HUES64 (cell line): Measurements from ENCODE around the gene ENPEP.

Experiments
- H3K27ac ChIP-seq: 2 replicates; pipeline ENCODE4 v1.7.0; 2013; ENCODE audit warnings: low read depth, low read length, inconsistent platforms
- H3K27me3 ChIP-seq: 2 replicates; pipeline ENCODE4 v1.6.1; 2013; ENCODE audit warnings: mild to moderate bottlenecking, low read length; ENCODE audit not compliant: insufficient read depth
- H3K36me3 ChIP-seq: 2 replicates; pipeline ENCODE4 v1.6.1; 2013; ENCODE audit warnings: mild to moderate bottlenecking, low read length; ENCODE audit not compliant: insufficient read depth
- H3K4me1 ChIP-seq: 2 replicates; pipeline ENCODE4 v1.6.1; 2013; ENCODE audit warnings: mild to moderate bottlenecking, low read length, moderate library complexity; ENCODE audit not compliant: insufficient read depth
- H3K4me3 ChIP-seq: 2 replicates; pipeline ENCODE4 v1.5.1; 2013; ENCODE audit warnings: mild to moderate bottlenecking, low read length, moderate library complexity
- H3K9ac ChIP-seq: 2 replicates; pipeline ENCODE4 v1.6.1; 2013; ENCODE audit warnings: mild to moderate bottlenecking, low read depth, low read length
- H3K9me3 ChIP-seq: 2 replicates; pipeline ENCODE4 v1.6.1; 2013; ENCODE audit warnings: low read depth, low read length; ENCODE audit not compliant: insufficient read depth
- WGBS: fragments of 150-250, 120-280 bp; methylation state at CpG from one replicate; pipeline ENCODE4 v1.1.7; 2013; ENCODE audit warnings: missing lambda C conversion rate; 5-methylcytosine and 5-hydroxymethylcytosine counted together

The ENPEP gene

DNA sequence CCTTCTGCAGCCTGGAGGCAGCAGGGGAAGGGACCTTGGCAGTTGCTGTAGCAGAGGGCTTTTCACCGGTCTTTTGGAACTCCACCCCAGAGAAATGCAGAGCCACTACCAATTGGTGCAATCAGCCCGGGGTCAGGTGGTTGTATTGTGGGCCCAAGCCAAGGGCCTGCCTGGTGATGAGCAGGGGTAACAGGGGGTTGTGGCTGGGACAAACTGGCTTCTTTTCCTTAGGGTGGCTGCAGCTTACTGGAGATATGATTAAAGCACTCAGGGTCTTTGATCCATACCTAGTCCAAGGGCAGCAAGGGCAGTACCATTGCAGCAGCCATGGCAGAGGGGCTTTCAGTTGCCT lies 28.1 kb downstream of the ENPEP start:
- 94% methylated on average over 2 of the region's 2 CpGs for WGBS

GRCh38 chr4:110505440-110505839 lies 29.5 kb downstream of the ENPEP start:
- no peak overlapping the region for H3K27ac ChIP-seq
- no peak overlapping the region for H3K4me3 ChIP-seq
- H3K4me1 ChIP-seq: peaks cover 6% of the 10 kb centered on the region
- 90% methylated on average over 2 of the region's 2 CpGs for WGBS
- no peaks in the 10 kb centered on the region for H3K9me3 ChIP-seq
- no peak overlapping the region for H3K9ac ChIP-seq
- no peaks in the 10 kb centered on the region for H3K36me3 ChIP-seq
- H3K27me3 ChIP-seq: no peaks in the 10 kb centered on the region

More for the DNA sequence above, 28.1 kb downstream of the ENPEP start:
- Histone ChIP-seq H3K4me3 (no peak overlapping the region), H3K9me3 (no peaks in the 10 kb centered on the region), H3K27me3 (no peaks in the 10 kb centered on the region), H3K9ac (no peak overlapping the region), H3K27ac (no peak overlapping the region), H3K36me3 (no peaks in the 10 kb centered on the region), H3K4me1 (peaks cover 6% of the 10 kb centered on the region)

- no peak overlapping the region for H3K9ac ChIP-seq
- no peaks in the 10 kb centered on the region for H3K4me1 ChIP-seq
- no peak overlapping the region for H3K4me3 ChIP-seq
- H3K36me3 ChIP-seq: no peaks in the 10 kb centered on the region
- H3K27ac ChIP-seq: no peak overlapping the region
- H3K9me3 ChIP-seq: no peaks in the 10 kb centered on the region
- 83% methylated on average over 2 of the region's 4 CpGs for WGBS
- H3K27me3 ChIP-seq: no peaks in the 10 kb centered on the region
Observed at GRCh38 chr4:110508827-110509710, 33.1 kb downstream of the ENPEP start.

DNA sequence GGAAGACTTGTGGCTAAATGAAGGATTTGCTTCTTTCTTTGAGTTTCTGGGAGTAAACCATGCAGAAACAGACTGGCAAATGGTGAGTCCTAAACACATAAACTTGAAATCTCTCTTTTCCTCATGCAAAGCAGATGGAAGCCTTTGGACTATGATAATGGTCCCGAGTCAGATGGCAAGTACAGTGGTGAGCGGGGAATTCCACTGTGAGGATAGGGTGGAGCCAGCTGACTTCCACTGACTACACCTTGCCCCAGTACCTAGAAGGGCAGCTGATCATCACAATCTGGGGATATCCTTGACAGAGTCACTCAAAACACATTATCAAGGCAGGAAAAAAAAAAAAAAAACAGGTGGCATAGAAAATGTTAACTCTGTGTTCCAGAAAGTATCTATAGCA lies 34.3 kb downstream of the ENPEP start:
- Histone ChIP-seq H3K36me3 (no peaks in the 10 kb centered on the region), H3K27me3 (no peaks in the 10 kb centered on the region), H3K9ac (no peak overlapping the region), H3K4me3 (no peak overlapping the region), H3K9me3 (no peaks in the 10 kb centered on the region), H3K27ac (no peak overlapping the region), H3K4me1 (no peaks in the 10 kb centered on the region)
- WGBS: 76% methylated on average over 2 of the region's 2 CpGs

GRCh38 chr4:110510955-110511544 lies 35.1 kb downstream of the ENPEP start:
- no peaks in the 10 kb centered on the region for H3K36me3 ChIP-seq
- 56% methylated on average over 4 of the region's 4 CpGs for WGBS
- H3K9ac ChIP-seq: no peak overlapping the region
- H3K9me3 ChIP-seq: no peaks in the 10 kb centered on the region
- no peak overlapping the region for H3K4me3 ChIP-seq
- H3K27me3 ChIP-seq: no peaks in the 10 kb centered on the region
- H3K4me1 ChIP-seq: no peaks in the 10 kb centered on the region
- no peak overlapping the region for H3K27ac ChIP-seq

GRCh38 chr4:110512901-110513300 lies 36.9 kb downstream of the ENPEP start:
- WGBS: 94% methylated on average over 3 of the region's 3 CpGs
- H3K27ac ChIP-seq: no peak overlapping the region
- no peaks in the 10 kb centered on the region for H3K36me3 ChIP-seq
- H3K9ac ChIP-seq: no peak overlapping the region
- no peaks in the 10 kb centered on the region for H3K27me3 ChIP-seq
- H3K4me1 ChIP-seq: no peaks in the 10 kb centered on the region
- no peak overlapping the region for H3K4me3 ChIP-seq
- no peaks in the 10 kb centered on the region for H3K9me3 ChIP-seq

DNA sequence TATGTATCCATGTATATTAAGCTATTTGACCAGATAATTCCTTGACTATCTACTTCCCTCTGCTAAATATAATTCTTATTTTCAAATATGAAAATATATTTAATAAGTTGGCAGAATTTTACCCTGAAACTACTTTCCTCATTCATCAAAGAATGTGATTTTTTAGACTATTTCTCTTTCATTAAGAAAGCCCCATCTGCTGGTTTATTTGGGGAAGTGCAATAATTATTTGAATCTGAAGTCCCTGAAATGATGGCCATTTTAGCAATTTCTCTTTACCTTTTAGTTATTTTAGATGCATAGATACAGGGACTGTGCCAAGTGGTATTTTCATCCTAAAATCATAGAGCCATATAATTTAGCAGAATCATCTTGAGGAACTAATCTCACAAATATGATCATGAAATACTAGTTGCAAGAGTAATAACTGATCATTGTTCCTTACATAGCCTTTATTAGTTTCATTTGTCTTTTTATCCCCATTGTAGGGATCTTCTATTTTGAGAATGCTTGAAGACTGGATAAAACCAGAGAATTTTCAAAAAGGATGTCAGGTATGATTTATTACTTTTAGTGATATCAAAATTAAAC lies 39.0 kb downstream of the ENPEP start:
- Histone ChIP-seq H3K4me3 (no peak overlapping the region), H3K9me3 (no peaks in the 10 kb centered on the region)

DNA sequence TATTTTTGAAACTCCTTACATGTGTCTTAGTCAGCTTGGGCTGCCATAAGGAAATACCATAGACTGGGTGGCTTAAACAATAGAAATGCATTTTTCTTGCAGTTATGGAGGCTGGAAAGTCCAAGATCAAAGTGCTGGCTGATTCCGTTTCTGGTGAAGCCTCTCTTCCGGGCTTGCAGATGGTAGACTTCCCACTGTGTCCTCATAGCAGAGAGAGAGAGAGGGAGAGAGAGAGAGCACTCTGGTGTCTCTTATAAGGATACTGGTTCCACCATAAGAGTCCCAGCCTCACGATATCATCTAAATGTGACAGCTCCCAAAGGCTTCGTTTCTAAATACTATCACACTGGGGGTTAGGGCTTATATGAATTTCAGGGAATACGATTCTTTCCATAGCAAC lies 39.7 kb downstream of the ENPEP start:
- WGBS: 75% methylated on average over 4 of the region's 5 CpGs

More for the DNA sequence above, 39.0 kb downstream of the ENPEP start:
- Histone ChIP-seq H3K9ac (no peak overlapping the region), H3K27ac (no peak overlapping the region), H3K27me3 (no peaks in the 10 kb centered on the region), H3K4me1 (no peaks in the 10 kb centered on the region), H3K36me3 (no peaks in the 10 kb centered on the region)

GRCh38 chr4:110516106-110516922 lies 40.4 kb downstream of the ENPEP start:
- Histone ChIP-seq H3K36me3 (no peaks in the 10 kb centered on the region), H3K4me3 (no peak overlapping the region), H3K4me1 (no peaks in the 10 kb centered on the region), H3K9ac (no peak overlapping the region), H3K27me3 (no peaks in the 10 kb centered on the region), H3K9me3 (no peaks in the 10 kb centered on the region), H3K27ac (no peak overlapping the region)
- WGBS: 56% methylated on average over 5 of the region's 8 CpGs

More for the DNA sequence above, 39.7 kb downstream of the ENPEP start:
- Histone ChIP-seq H3K27me3 (no peaks in the 10 kb centered on the region), H3K4me1 (no peaks in the 10 kb centered on the region), H3K9me3 (no peaks in the 10 kb centered on the region), H3K4me3 (no peak overlapping the region), H3K27ac (no peak overlapping the region), H3K36me3 (no peaks in the 10 kb centered on the region), H3K9ac (no peak overlapping the region)

DNA sequence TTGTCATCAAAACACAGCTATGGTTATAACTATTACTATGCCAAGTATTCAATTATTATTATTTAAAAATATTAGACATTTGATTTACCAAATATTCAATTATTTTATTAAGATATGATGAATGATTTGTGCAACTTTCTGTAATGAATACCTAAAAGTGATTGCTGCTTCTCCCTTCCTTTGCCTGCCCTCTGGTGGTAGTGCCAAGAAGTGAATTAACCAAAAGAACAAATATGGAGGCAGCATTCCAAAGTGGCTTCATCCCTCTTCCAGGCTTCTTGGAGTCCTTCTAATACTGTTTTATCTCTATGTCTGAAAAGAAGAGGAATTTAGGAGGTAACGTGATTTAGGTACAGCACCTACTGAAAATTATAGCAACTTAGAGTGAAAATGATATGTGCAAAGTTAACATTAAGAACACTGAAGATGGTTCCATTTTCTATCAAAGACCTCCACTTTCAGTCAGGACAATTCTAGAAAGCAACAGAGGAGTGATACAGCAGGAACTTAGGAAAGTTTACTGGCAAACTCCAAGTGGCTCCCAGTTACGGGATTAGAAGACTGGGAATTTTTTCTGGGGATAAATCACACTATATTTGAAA lies 43.0 kb downstream of the ENPEP start:
- H3K27ac ChIP-seq: no peak overlapping the region
- H3K36me3 ChIP-seq: no peaks in the 10 kb centered on the region
- no peaks in the 10 kb centered on the region for H3K27me3 ChIP-seq
- no peak overlapping the region for H3K9ac ChIP-seq
- no peaks in the 10 kb centered on the region for H3K9me3 ChIP-seq
- no peak overlapping the region for H3K4me3 ChIP-seq
- no peaks in the 10 kb centered on the region for H3K4me1 ChIP-seq
- WGBS: no CpG with 5 or more reads among the region's 2 CpGs
